ENCODE measurements around the gene ZRSR2. TPM values are rescaled to one million over a fixed set of nuclear protein-coding genes. Genes with fewer than 3 reads are reported as not detected.

Gene ZRSR2
- total RNA-seq, 1 donor, result 2.9 TPM

- TF ChIP-seq CTCF (IDR thresholded peaks at IDR 0.05; ENCODE audit: extremely low read depth, low read depth, low read length), result no peak
- Histone ChIP-seq H3K27me3 (ENCODE audit: insufficient read depth, low read length) (no peaks in the 10 kb centered on the region), H3K9me3 (ENCODE audit: low read depth, low read length) (no peaks in the 10 kb centered on the region), H4K20me1 (ENCODE audit: insufficient read depth, low read length) (peaks cover 2% of the 10 kb centered on the region), H3K4me1 (ENCODE audit: insufficient read depth, low read length) (peaks cover 23% of the 10 kb centered on the region), H3K27ac (ENCODE audit: low read depth, low read length) (no peak overlapping the region), H3K4me2 (ENCODE audit: insufficient read depth, low read length) (no peak overlapping the region), H3K4me3 (ENCODE audit: insufficient read depth, low read length) (no peak overlapping the region), H3K79me2 (ENCODE audit: insufficient read depth, low read length) (no peaks in the 10 kb centered on the region), H3K36me3 (ENCODE audit: insufficient read depth, low read length) (no peaks in the 10 kb centered on the region), H2AFZ (ENCODE audit: low read length) (no peak overlapping the region)
- DNase-seq (ENCODE audit: insufficient read length, low spot score, missing footprints), result no peak
Measured at GRCh38 chrX:15747626-15748173, 42.6 kb upstream of the ZRSR2 start.

GRCh38 chrX:15748841-15749240 is 41.4 kb upstream of the ZRSR2 start:
- Histone ChIP-seq H3K9me3 (ENCODE audit: low read depth, low read length) (no peaks in the 10 kb centered on the region), H3K27ac (ENCODE audit: low read depth, low read length) (no peak overlapping the region), H2AFZ (ENCODE audit: low read length) (no peak overlapping the region), H3K4me3 (ENCODE audit: insufficient read depth, low read length) (no peak overlapping the region), H3K4me1 (ENCODE audit: insufficient read depth, low read length) (peaks cover 23% of the 10 kb centered on the region), H4K20me1 (ENCODE audit: insufficient read depth, low read length) (peaks cover 2% of the 10 kb centered on the region), H3K36me3 (ENCODE audit: insufficient read depth, low read length) (no peaks in the 10 kb centered on the region), H3K4me2 (ENCODE audit: insufficient read depth, low read length) (no peak overlapping the region), H3K27me3 (ENCODE audit: insufficient read depth, low read length) (no peaks in the 10 kb centered on the region), H3K79me2 (ENCODE audit: insufficient read depth, low read length) (no peaks in the 10 kb centered on the region)
- DNase-seq (ENCODE audit: insufficient read length, low spot score, missing footprints), result no peak
- TF ChIP-seq CTCF (IDR thresholded peaks at IDR 0.05; ENCODE audit: extremely low read depth, low read depth, low read length), result no peak

GRCh38 chrX:15749642-15750610 is 40.4 kb upstream of the ZRSR2 start:
- no peak for TF ChIP-seq CTCF (IDR thresholded peaks at IDR 0.05; ENCODE audit: extremely low read depth, low read depth, low read length)
- no peaks in the 10 kb centered on the region for H3K9me3 ChIP-seq (ENCODE audit: low read depth, low read length)
- no peaks in the 10 kb centered on the region for H3K36me3 ChIP-seq (ENCODE audit: insufficient read depth, low read length)
- no peaks in the 10 kb centered on the region for H4K20me1 ChIP-seq (ENCODE audit: insufficient read depth, low read length)
- H3K4me1 ChIP-seq (ENCODE audit: insufficient read depth, low read length), result peaks cover 23% of the 10 kb centered on the region
- no peaks in the 10 kb centered on the region for H3K27me3 ChIP-seq (ENCODE audit: insufficient read depth, low read length)
- no peak for DNase-seq (ENCODE audit: insufficient read length, low spot score, missing footprints)
- H3K79me2 ChIP-seq (ENCODE audit: insufficient read depth, low read length), result no peaks in the 10 kb centered on the region
- H3K27ac ChIP-seq (ENCODE audit: low read depth, low read length), result peak overlapping the region; percentile 83
- H3K4me3 ChIP-seq (ENCODE audit: insufficient read depth, low read length), result no peak overlapping the region
- peak overlapping the region; percentile 37 for H3K4me2 ChIP-seq (ENCODE audit: insufficient read depth, low read length)
- H2AFZ ChIP-seq (ENCODE audit: low read length), result peak overlapping the region; percentile 79

GRCh38 chrX:15750611-15751154 is 39.6 kb upstream of the ZRSR2 start:
- Histone ChIP-seq H3K4me3 (ENCODE audit: insufficient read depth, low read length) (no peak overlapping the region), H3K27ac (ENCODE audit: low read depth, low read length) (peak overlapping the region; percentile 83)
- DNase-seq (ENCODE audit: insufficient read length, low spot score, missing footprints), result no peak

More at GRCh38 chrX:15750611-15751154, 39.6 kb upstream of the ZRSR2 start:
- Histone ChIP-seq H3K4me1 (ENCODE audit: insufficient read depth, low read length) (peaks cover 23% of the 10 kb centered on the region), H3K79me2 (ENCODE audit: insufficient read depth, low read length) (no peaks in the 10 kb centered on the region), H3K4me2 (ENCODE audit: insufficient read depth, low read length) (peak overlapping the region; percentile 37), H2AFZ (ENCODE audit: low read length) (no peak overlapping the region), H3K36me3 (ENCODE audit: insufficient read depth, low read length) (no peaks in the 10 kb centered on the region), H3K9me3 (ENCODE audit: low read depth, low read length) (no peaks in the 10 kb centered on the region), H4K20me1 (ENCODE audit: insufficient read depth, low read length) (no peaks in the 10 kb centered on the region), H3K27me3 (ENCODE audit: insufficient read depth, low read length) (no peaks in the 10 kb centered on the region)
- TF ChIP-seq CTCF (IDR thresholded peaks at IDR 0.05; ENCODE audit: extremely low read depth, low read depth, low read length), result no peak
